Parathyroid adenoma (tissue), 2 donors: ENCODE measurements around the gene VSTM2L.

Source experiments
- H2AFZ ChIP-seq: fragments of 300-600 bp; sonication (generic); one replicate; pipeline ENCODE4 v1.7.0; 2017; ENCODE audit warnings: antibody characterized with exemption, mild to moderate bottlenecking
- H3K27ac ChIP-seq: fragments of 300-600 bp; sonication (generic); one replicate; pipeline ENCODE4 v1.7.0; 2017
- H3K27me3 ChIP-seq: fragments of 300-600 bp; sonication (generic); one replicate; pipeline ENCODE4 v1.7.0; 2017; ENCODE audit warnings: low read length; ENCODE audit not compliant: control insufficient read depth, insufficient read depth
- H3K36me3 ChIP-seq: fragments of 300-600 bp; sonication (generic); one replicate; pipeline ENCODE4 v1.7.0; 2017; ENCODE audit warnings: low read length; ENCODE audit not compliant: control insufficient read depth, insufficient read depth
- H3K4me1 ChIP-seq: fragments of 300-600 bp; sonication (generic); one replicate; pipeline ENCODE4 v1.7.0; 2017; ENCODE audit warnings: control low read depth
- H3K4me2 ChIP-seq: fragments of 300-600 bp; sonication (generic); one replicate; pipeline ENCODE4 v1.7.0; 2017; ENCODE audit warnings: low read length
- H3K4me3 ChIP-seq: fragments of 300-600 bp; sonication (generic); one replicate; pipeline ENCODE4 v1.7.0; 2017; ENCODE audit warnings: low read depth, low read length
- H3K79me2 ChIP-seq: fragments of 300-600 bp; sonication (generic); one replicate; pipeline ENCODE4 v1.7.0; 2017; ENCODE audit warnings: control low read depth
- H3K9ac ChIP-seq: fragments of 300-600 bp; sonication (generic); one replicate; pipeline ENCODE4 v1.7.0; 2017; ENCODE audit warnings: mild to moderate bottlenecking
- H3K9me3 ChIP-seq: fragments of 300-600 bp; sonication (generic); one replicate; pipeline ENCODE4 v1.7.0; 2017; ENCODE audit warnings: low read length; ENCODE audit not compliant: control insufficient read depth
- CTCF ChIP-seq: fragments of 300-600 bp; sonication (generic); IDR thresholded peaks from one replicate; pipeline ENCODE4 v1.7.0; 2017; ENCODE audit warnings: antibody characterized with exemption, mild to moderate bottlenecking
- donor health status: primary hyperparathyroidism.

VSTM2L gene

GRCh38 chr20:37944456-37944981, 41.6 kb downstream of the VSTM2L start:
- Histone ChIP-seq H3K4me1 (no peaks in the 10 kb centered on the region), H3K36me3 (no peaks in the 10 kb centered on the region), H3K4me3 (no peak overlapping the region), H3K4me2 (no peak overlapping the region), H3K79me2 (no peaks in the 10 kb centered on the region), H2AFZ (no peak overlapping the region), H3K27me3 (no peaks in the 10 kb centered on the region), H3K27ac (no peak overlapping the region), H3K9ac (no peak overlapping the region), H3K9me3 (no peaks in the 10 kb centered on the region)
- TF ChIP-seq CTCF, result no peak

- Histone ChIP-seq H3K36me3 (no peaks in the 10 kb centered on the region), H3K27ac (no peak overlapping the region), H3K4me1 (no peaks in the 10 kb centered on the region), H3K4me3 (no peak overlapping the region), H3K9me3 (no peaks in the 10 kb centered on the region), H2AFZ (no peak overlapping the region), H3K27me3 (no peaks in the 10 kb centered on the region), H3K79me2 (no peaks in the 10 kb centered on the region), H3K4me2 (no peak overlapping the region), H3K9ac (no peak overlapping the region)
- TF ChIP-seq CTCF, result no peak
These were observed 42.2 kb downstream of the VSTM2L start for GRCh38 chr20:37945091-37945547.

GRCh38 chr20:37946946-37947345, 44.0 kb downstream of the VSTM2L start:
- Histone ChIP-seq H3K9me3 (no peaks in the 10 kb centered on the region), H2AFZ (no peak overlapping the region), H3K4me2 (no peak overlapping the region), H3K79me2 (no peaks in the 10 kb centered on the region), H3K27ac (no peak overlapping the region), H3K4me3 (no peak overlapping the region), H3K4me1 (no peaks in the 10 kb centered on the region), H3K9ac (no peak overlapping the region), H3K27me3 (no peaks in the 10 kb centered on the region), H3K36me3 (no peaks in the 10 kb centered on the region)
- TF ChIP-seq CTCF, result no peak

GRCh38 chr20:37947943-37948342, 45.0 kb downstream of the VSTM2L start:
- no peaks in the 10 kb centered on the region for H3K27me3 ChIP-seq
- no peak for TF ChIP-seq CTCF
- no peak overlapping the region for H3K9ac ChIP-seq
- H3K9me3 ChIP-seq, result no peaks in the 10 kb centered on the region
- H3K79me2 ChIP-seq, result no peaks in the 10 kb centered on the region
- H2AFZ ChIP-seq, result no peak overlapping the region
- no peaks in the 10 kb centered on the region for H3K36me3 ChIP-seq
- H3K27ac ChIP-seq, result no peak overlapping the region
- no peak overlapping the region for H3K4me3 ChIP-seq
- H3K4me1 ChIP-seq, result no peaks in the 10 kb centered on the region
- H3K4me2 ChIP-seq, result no peak overlapping the region

GRCh38 chr20:37948956-37949355, 46.0 kb downstream of the VSTM2L start:
- Histone ChIP-seq H2AFZ (no peak overlapping the region), H3K27me3 (no peaks in the 10 kb centered on the region), H3K4me2 (no peak overlapping the region), H3K9ac (no peak overlapping the region), H3K27ac (no peak overlapping the region), H3K79me2 (no peaks in the 10 kb centered on the region), H3K36me3 (no peaks in the 10 kb centered on the region), H3K4me1 (no peaks in the 10 kb centered on the region), H3K9me3 (no peaks in the 10 kb centered on the region), H3K4me3 (no peak overlapping the region)
- no peak for TF ChIP-seq CTCF
